AG10803 (cell line): Measurements from ENCODE around the gene KCNRG.
"Not testable (repeated sequence)": the region's sequence is repeated elsewhere in the genome, so short reads cannot be mapped to it uniquely, and the experiment has no call there.

Experiments
- DNase-seq: peaks from one replicate; pipeline ENCODE4 v3.0.0; 2010; ENCODE audit warnings: low read depth
- H3K4me3 ChIP-seq: 2 replicates; pipeline ENCODE4 v1.5.1; 2011; ENCODE audit warnings: mild to moderate bottlenecking, low read length, control low read depth
- CTCF ChIP-seq: conservative IDR thresholded peaks from 2 replicates; pipeline ENCODE4 v1.5.1; 2011; ENCODE audit warnings: mild to moderate bottlenecking, low read length, control low read depth, inconsistent platforms

The KCNRG gene

GRCh38 chr13:49985129-49985528 is 30.1 kb upstream of the KCNRG start:
- no peak for TF ChIP-seq CTCF
- H3K4me3 ChIP-seq: no peak overlapping the region
- DNase-seq: no peak

DNA sequence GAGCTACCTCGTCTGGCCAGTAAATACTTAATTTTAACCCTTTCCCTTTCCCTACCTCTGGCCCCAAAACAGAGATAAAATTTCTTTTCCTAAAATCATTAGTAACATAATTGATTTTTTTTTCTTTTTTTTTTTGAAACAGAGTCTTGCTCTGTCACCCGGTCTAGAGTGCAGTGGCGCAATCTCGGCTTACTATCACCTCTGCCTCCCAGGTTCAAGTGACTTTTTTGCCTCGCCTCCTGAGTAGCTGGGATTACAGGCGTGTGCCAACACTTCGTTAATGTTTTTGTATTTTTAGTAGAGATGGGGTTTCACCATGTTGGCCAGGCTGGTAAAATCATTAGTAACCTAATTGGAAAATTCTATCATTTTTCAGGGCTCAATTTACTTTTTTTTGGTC is 28.8 kb upstream of the KCNRG start:
- no peak for TF ChIP-seq CTCF
- no peak for DNase-seq
- no peak overlapping the region for H3K4me3 ChIP-seq

DNA sequence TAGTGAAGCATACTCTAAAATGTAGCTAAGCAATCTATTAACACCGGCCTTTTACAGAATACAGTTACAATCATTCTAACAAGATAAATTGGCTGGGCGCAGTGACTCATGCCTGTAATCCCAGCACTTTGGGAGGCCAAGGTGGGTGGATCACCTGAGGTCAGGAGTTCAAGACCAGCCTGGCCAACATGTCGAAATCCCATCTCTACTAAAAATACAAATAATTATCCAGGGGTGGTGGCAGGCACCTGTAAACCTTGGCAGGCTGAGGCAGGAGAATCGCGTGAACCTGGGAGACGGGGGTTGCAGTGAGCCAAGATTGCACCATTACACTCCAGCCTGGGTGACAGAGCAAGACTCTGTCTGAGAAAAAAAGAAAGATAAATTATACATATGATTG is 24.6 kb upstream of the KCNRG start:
- DNase-seq, H3K4me3 ChIP-seq: not testable (repeated sequence)

GRCh38 chr13:49993111-49993510 is 22.1 kb upstream of the KCNRG start:
- DNase-seq: no peak
- no peak overlapping the region for H3K4me3 ChIP-seq
- no peak for TF ChIP-seq CTCF

DNA sequence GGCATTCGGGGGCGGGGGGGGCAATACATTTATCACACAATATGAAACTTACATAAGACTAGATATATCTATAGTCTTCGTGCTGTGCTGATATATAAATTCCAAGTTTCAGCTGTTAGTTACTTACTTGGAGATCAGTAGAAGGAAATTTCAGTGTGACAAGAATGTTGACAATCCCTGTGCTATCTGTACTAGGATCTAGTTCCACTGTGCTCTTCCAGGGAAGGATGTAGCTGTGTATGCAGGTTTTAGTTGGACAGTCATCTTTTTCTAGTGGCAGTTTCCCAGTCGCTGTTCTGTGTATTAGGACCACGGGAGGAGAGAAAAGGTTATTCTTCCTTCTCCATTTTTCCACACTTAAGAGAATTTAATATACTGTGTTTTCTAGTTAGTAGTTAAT is 21.6 kb upstream of the KCNRG start:
- DNase-seq: no peak
- no peak for TF ChIP-seq CTCF
- H3K4me3 ChIP-seq: no peak overlapping the region

- peak; percentile 21 for DNase-seq
- H3K4me3 ChIP-seq: peak overlapping the region; percentile 74
- TF ChIP-seq CTCF: no peak
These were observed 19.6 kb upstream of the KCNRG start for GRCh38 chr13:49995625-49996101.

GRCh38 chr13:49996161-49996915 is 18.9 kb upstream of the KCNRG start:
- peak; percentile 94 for DNase-seq
- no peak for TF ChIP-seq CTCF
- H3K4me3 ChIP-seq: peak overlapping the region; percentile 74
